ENCODE data around the gene BAG2.

The BAG2 gene

DNA sequence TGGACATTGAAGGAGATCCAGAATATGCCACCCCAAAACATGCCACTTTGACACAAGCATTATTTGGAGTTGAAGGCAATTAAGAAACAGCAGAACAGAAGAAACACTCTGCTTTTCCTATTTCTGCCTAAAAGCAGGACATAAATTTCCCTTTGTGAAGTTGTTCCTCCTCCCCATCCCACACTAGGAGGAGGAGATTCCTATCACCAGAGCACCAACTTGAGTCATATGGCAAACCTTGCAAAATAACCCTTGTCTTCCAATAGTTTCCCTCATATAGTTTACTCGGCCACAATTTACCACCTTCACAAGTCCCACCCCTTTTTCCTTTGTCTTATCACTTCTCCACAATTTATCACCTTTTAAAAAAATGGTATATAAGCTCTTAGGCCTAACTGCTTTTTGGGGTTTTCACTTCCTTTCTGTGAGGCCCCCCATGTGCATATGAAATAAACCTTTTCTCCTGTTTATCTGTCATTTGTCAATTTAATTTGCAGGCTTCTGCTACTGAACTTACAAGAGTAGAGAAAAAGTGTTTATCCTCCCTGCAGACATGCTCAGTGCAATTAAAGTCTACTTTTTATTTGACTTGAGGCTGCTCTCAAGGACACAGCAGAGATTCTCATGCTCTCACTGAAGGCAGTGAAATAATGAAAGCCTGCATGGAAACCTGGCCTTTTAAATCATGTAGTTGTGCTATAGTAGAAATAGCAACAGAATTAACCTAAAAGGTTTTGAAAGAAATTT, 52.8 kb downstream of the BAG2 start:
- DNase-seq, result no peak

DNA sequence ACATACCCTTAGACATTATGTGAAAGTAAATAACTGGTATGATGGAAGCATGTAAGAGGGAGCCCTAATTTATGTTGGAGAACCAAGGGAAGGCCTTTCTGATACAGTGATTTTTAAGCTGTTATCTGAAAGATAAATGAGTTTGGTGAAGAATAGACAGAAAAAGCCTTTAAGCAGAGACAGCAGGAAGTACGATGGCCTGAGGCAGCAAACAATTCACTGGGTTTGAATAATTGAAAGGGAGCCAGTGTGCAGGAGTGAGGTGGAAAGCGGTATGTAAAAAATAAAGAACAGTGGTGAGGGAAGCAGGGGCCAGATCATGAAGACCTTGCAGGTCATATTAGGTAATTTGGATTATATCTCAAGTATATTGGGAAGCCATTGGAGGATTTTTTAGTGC, 54.1 kb downstream of the BAG2 start:
- no peak for DNase-seq
